GM18508 (cell line): ENCODE results near the gene KHDRBS2.

Experiments used
- ATAC-seq: cut with Tn5 transposase; IDR thresholded peaks from one replicate; pipeline ENCODE4 v1.9.1; 2021; ENCODE audit warnings: moderate number of reproducible peaks; ENCODE audit not compliant: insufficient read depth, unreplicated experiment

KHDRBS2 gene

DNA sequence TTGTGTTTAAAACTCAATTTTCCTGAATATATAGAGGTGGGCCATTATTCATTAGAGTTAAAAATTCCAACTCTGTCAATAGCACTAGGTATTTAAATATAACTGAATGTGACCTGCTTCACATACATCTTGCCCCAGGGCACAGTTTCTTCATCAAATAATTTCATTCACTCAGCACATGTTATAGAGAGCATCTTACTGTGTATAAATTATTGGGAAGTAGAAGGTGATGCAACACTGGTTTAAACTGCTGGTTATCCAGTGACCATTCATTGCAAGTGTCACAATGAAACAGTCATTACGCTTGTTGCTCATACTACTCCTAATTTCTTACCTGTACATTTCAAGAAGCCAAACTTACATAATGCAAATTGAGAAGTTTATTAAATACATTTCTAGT lies 93.4 kb downstream of the KHDRBS2 start:
- no peak for ATAC-seq

DNA sequence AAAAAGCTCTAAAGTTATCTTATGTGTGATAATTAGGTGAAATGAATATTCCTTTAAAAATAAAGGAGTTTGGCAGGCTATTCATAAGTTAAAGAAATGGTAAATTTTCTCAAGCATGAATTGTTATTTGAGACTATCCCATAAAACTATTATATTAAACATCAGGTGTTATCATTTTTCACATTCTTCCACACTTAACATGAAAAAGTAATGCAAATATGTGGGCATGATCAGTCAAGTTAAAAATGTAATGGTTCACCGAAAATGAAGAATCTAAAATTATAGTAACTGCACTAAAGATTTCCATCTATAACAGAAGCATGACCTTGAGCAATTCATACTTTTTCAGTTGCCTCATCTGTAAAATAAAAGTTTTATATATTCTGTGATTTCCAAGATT lies 110.8 kb downstream of the KHDRBS2 start:
- ATAC-seq = no peak

DNA sequence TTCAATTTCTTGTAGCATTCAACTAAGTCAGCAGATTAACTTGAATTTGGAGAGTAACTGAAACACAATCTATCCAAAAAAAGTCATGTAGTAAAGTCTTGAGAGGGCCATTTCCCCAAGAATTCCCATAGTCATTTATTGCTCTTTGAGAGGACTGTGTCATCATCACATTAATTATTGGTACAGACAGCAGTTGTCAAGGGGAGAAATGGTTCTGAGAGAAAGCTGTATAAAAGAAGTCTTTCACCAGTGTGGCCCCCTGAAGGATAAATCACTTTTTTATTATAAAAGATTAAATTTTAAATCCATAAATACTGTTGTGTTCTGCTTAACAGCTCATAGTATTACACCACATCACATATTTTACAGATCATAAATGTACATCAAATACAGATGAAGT lies 111.5 kb downstream of the KHDRBS2 start:
- no peak for ATAC-seq

DNA sequence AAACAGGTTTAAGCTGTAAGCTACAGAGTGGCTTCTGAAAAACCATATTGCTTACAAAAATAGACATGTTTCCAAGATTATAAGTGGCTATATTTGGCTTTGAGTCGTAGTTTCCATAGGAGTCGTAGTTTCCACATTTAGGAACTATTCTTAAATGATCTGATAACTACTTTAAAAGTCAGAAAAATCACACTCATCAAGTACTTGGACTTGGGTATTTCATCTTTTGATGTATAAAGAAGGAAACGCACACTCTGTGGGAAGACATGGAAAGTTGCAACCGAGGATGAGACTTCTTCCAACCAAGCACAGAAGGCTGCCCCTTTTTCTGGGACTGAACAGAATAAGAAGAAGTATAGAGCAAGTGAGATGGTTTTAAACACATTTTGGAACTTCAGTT lies 118.3 kb downstream of the KHDRBS2 start:
- ATAC-seq = no peak

DNA sequence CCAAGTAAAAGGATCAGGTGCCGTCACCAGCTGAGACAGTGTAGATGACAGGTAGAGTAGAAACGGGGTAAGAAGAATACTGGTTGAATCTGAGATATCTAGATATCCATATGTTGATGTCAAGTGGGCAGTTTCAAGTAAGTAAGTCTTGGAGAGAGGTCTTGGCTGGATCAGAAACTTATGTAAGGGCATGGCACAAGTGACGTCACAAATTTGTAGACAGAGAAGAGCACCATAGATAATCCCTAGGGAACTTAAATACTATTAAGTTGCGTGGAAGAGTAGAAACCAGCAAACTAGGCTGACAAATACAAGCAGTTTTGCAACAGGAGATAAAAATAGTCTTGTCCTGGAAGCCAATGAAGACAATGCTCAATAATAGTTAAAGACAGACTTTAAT lies 123.2 kb downstream of the KHDRBS2 start:
- no peak for ATAC-seq

DNA sequence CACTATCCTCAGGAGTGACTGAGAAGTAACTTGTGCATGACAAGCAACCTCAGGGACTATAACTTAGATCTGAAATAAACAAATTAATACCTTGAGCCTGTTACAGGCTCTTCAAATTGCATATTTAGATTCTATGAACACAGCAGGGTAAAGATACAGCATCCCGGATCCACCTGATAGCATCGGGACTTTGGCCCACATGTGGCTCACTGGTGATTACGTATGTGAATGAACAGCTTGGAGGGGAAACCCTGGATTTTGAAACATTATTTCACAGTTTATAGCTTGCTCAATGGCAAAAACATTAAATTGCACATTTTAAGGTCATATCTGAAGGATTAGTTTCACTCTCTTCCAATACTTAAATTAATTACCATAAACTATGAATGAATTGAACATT lies 133.2 kb downstream of the KHDRBS2 start:
- no peak for ATAC-seq

DNA sequence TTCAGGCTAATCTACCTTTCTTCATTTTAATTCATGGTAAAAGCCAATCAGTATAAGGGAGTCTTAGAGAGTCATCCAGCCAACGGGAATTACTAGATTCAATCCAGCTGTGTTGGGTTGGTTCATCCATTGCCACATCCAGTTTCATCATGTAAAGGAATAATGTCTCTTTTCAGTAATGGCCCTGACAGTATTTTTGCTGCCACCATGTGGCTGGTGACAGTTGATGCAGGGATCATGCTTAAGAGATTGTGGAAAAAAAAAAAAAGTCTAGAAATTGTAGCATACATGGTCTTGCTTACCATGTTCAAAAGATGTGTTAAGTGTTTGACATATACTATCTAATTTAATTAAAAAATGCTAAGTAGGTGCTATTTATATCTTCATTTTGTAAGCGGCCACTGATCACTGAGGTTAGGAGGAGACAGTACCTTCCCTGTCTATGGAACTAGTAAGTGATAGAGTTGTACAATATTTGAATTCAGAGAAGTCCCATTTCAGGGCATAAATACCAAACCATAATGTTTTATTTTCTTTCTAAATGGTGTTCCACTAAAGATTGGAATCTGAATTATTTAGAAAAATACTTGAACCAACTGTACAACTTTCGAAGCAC lies 135.9 kb downstream of the KHDRBS2 start:
- ATAC-seq = peak; percentile 80

DNA sequence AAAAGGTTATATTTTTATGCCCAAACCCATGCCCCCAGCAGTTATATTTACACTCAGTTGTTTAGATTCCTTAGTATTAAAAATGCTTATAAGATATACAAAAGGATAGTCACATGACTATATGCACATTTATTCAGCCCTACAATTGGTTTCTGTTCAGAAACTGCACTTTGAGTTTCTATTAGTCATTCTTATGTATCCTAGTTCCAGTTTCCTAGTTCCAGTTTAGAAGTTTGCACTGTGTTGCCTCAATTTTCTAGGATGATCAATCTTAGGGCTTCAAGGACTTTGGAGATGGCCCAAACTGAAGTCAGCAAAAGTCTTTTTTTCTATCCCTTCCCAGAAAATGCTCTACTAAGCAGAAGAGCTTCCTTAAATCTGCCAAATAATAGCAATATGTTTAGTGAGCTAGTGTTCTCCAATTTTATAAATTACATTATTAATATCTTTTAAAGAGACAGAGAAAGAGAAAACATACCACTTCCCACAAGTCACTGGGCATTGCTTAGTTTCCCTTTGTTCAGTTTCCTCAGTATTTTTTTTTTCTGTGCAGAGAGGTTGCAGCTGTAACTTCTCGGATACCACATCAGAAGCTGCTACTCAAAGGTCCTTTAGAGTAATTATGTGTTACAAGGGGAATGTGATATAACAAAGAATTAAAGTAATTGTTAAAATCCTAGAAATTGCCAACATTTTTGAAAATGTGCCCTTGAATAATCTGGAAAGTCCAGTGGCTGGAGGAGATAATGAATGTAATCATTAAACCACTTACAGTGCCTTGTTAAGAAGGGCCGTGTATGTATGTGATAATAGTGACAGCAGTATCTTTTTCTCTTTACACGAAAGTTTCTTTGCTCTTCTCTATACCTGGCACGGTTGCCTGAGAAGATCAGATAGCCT lies 138.8 kb downstream of the KHDRBS2 start:
- no peak for ATAC-seq

DNA sequence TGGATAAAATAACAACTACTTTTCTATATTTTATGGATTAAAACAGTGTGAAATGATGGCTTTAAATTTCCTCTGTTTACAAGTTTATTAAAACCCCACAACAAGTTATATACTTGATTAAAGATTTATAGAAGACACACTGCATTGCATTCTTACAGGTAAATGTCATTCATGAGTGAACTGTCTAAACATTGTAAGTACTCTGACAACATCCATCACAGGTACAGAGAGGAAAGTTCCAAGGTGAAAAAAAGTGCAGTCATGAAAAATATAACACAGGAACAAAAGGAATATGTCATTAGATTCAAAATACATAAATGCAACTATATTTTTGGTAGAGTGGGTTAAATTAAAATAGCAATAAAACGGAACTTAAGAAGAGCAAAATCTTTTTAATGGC lies 156.9 kb downstream of the KHDRBS2 start:
- ATAC-seq = no peak

DNA sequence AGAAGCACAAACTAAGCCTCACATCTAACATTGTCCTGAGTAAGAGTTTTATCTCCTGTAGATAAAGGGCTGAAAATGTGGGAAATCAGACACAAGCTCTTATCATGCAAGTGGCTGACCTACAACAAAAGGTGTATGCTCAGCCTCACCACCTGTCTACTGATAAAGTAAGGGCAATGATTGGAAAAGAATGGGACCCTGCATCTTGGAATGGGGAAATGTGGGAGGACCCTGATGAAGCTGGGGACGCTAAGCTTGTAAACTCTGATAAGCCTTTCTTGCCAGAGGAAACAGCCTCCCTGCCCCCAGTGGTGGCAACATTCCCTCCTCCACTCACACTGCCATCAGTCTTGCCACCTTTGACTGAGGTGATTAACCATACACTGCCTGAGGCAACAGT lies 166.6 kb downstream of the KHDRBS2 start:
- no peak for ATAC-seq

DNA sequence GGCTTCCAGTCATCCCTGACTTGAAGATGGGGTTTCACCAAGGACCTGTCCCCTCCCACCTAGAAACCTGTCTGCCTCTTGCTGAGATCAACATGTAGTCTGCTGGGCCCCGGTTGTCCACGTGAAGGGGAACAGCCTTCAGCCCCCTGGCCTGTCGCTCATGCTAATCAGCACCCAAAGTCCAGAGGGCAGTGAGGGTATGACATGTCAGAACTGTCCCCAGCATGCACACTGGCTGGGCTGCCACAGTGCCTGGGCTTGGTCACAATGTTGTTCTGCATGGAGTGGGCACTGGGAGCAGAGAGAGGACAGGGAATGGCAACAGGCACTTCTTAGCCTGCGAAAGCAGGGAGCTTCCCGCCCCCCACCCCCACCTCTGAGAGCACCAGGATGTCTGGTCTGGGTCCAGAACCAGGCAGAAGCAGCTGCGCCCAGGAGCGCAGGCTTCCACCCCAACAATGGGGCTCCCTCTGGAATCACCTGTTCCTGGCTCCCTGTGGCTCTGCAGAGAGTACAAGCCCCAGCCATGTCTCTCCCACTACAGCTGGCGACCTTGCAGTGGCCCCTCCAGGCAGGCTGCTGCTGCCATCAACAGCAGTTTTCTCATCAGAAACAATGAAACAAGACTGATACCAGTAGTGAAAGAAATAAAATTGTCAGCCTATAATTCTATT lies 182.7 kb downstream of the KHDRBS2 start:
- ATAC-seq = no peak

DNA sequence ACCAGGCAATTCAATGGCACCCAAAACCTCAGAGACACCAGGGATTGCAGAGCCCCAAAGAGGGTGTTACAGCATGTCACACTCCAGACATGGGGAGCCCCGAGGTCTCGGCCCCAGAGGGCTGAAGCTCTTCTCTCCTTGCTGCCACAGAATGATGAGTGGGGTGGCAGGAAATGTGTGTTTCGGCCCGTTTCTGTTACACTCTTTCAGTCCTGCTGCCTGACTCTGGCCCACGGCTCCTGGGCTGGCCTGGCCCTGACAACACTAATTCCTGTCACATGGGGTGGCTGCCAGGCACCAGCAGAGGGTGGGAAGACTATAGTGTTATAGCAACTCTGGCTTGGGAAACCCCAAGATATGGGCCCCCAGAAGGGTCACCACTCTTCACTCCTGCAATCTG lies 183.6 kb downstream of the KHDRBS2 start:
- no peak for ATAC-seq

DNA sequence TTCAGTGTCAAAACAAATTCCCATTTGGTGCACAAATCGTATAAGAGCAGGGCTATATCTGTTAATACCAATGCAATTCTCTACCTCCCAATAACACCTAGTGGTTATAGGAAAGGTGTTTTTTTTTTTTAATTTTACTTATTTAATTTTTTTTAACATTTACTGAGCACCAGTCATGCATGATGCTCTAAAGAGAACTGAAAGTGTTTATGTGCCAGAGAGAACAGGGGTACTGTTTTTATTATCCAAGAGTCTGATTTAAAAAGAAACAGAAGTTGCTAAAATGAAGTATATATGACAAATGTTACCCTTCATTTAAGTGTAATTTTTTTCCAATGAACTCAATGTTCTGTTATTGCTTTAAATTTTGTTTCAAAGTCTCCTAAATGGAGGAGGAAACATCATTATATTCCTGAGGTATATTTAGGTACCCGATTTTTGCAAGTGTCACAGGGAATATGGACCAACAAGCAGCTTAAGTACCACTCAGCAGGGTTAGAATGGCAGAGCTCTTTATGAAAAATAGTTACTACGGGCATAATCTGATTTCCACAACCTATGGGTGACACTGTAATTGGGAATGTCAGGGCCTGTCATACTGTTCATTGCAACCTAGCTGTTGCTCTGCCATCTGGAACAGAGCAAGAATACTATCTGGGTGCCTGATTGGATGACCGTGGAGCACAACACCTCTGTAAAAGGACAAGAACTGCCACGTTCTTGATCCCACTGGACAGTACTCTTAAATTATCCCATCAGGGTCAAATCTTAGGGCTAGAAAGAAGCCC lies 195.4 kb downstream of the KHDRBS2 start:
- no peak for ATAC-seq

DNA sequence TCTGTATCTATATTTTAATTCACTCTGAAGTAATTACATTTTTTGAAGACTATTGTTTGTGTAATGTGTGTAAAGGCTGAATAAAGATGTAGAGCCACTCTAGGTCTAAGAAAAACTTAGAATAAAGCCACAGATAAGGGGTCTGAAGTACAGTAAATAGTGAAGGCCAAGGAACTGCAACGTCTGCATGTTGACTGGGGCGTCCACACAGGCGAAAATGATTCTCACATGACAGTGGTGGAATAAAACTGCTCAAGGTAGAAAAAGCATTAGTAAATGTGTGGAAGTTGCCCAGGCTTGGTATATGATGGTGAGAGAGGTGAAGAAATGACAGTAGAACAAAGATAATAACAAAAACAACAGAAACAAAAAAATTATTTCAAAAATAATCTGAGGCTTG lies 196.2 kb downstream of the KHDRBS2 start:
- no peak for ATAC-seq

DNA sequence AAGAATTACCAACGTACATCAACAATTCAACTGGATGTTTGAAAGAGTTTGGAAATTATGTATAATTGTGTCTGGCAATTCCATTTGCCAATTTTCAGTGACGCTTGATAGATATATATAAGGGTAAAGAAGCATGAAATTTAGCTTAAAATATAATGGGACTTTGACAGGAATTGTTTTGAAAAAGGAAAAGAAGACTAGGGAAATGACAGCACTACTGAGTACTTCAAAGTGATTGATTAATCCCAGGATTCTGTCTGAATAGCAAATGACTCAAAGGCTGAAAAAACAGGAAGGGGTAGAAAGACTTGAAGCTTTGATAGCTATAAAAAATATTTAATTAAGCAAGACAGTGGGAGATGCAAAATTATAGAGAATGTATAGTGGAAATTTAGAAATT lies 200.0 kb downstream of the KHDRBS2 start:
- no peak for ATAC-seq

DNA sequence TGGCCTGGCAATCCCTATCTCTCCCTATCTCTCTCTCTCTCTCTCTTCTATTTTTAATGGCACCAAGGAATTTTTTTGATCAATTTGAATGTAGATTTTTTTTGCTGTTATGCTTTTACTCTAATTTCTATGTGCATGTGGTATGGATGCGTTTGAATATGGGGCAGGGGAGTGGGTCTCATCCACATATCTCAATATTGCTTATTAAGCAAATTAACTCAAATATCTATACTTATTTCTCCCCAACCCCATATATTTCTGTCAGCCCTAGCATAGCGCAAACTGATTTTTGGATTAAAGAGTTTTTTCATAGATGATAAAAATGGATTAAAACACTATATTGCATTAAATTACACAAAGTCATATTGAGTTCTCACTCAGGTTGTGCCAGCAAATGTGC lies 210.2 kb downstream of the KHDRBS2 start:
- no peak for ATAC-seq

DNA sequence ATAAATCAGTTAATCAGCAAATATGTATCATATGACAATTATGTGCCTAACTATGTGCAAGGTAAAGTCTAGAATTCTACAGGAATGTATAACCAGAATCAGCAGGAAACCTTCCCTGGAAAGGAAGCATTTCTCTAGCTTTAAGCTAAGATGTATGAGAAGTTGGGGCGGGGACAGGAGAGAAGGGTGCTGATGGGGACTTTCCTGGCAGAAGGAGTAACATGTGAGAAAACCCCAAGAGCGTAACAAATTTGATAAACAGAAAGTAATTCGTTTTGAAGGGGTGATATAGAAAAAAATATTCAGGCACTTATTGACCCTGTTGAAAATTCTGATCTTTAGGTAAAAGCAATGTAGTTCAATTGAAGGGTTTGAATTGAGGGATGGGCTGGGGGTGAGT lies 226.1 kb downstream of the KHDRBS2 start:
- no peak for ATAC-seq

DNA sequence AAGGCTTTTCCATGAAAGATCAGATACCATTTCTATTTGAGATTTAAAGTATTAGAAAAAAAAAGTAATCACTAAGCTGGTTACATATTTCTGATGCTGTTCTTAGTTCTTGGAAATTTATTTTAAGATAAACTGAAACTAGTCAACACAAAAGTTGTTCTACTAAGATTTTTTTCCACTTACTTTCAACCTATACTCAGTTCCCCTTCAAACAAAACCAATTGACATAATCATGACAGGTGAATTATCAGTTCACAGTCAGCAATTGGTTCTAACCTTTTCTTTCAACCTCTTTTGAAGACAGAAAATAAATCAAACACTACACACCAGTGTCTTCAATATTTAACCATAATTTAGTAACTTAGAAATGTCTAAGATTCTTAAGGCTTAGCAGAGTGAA lies 228.7 kb downstream of the KHDRBS2 start:
- ATAC-seq = no peak

DNA sequence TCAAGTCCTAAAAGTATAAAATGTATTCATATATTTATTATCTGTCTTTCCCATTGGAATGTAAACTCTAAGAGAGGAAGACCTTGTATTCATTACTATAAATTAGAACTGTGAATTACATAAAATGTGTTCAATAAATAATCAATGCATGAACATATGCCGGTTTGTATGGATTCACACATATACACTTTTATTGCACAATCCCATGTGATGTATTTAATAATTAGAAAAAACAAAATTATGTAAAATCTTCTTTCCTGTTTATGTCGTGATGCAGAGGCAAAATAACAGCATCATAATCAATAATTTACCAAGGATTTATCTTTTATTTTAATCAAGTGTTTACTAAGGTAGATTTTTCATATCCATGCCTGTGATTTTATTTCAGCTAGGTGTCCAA lies 240.5 kb downstream of the KHDRBS2 start:
- ATAC-seq = no peak

DNA sequence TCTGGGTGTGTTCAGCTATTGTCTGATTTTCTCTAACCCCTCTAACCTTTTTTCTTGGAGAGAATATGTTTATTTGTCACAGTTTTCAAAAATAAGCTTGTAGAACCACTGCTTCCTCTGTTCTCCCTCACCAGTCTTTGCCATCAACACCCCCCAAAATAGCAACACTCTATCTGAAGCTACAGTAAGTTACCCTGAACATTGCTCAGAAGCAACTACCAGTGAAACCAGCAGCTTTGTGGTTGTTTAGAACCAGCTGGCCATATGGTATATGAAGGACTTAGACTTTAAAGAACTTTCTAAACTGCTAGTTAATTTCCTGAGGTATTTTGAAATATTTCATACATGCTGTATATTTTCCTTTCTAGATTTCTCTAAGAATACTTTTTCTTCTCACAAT lies 242.9 kb downstream of the KHDRBS2 start:
- no peak for ATAC-seq

DNA sequence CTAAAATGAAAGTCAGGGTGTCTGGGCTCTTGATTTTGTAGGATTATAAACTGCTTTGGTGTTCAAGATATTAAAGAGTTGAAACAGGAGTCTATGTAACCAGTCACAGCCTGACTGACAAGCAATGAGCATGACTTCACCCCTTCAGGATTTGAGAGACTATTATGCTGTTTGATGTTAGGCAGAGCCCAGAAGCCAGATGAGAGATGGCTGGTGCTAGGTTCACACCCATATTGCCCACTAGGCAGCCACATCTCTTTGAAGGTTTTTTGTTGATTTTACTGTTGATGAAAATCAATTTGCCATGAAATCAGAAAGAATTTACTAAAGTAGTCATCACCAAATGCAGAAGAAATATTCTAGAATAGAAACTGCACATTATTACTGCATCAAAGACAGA lies 243.6 kb downstream of the KHDRBS2 start:
- no peak for ATAC-seq
